HepG2 (cell line): ENCODE data around the gene ZNF793. TPM values are rescaled to one million over a fixed set of nuclear protein-coding genes. Genes with fewer than 3 reads are reported as not detected.

Source experiments
- BCL3 ChIP-seq: sonication (generic); formaldehyde crosslinking; IDR thresholded peaks from 2 replicates; pipeline ENCODE4 v1.5.1; 2020; ENCODE audit warnings: mild to moderate bottlenecking, missing genetic modification reagents, moderate library complexity
- CTCF ChIP-seq: sonication (generic); formaldehyde crosslinking; IDR thresholded peaks from 2 replicates; pipeline ENCODE4 v1.5.0; 2020; ENCODE audit warnings: mild to moderate bottlenecking, missing genetic modification reagents, moderate library complexity
- ELF3 ChIP-seq: IDR thresholded peaks from 2 replicates; pipeline ENCODE4 v1.6.1; 2016; ENCODE audit warnings: missing genetic modification reagents, missing compliant biosample characterization
- MED13 ChIP-seq: sonication (generic); formaldehyde crosslinking; IDR thresholded peaks from 2 replicates; pipeline ENCODE4 v1.5.0; 2020; ENCODE audit warnings: missing genetic modification reagents
- MIER3 ChIP-seq: IDR thresholded peaks from 2 replicates; pipeline ENCODE4 v1.6.1; 2016; ENCODE audit warnings: missing compliant biosample characterization, borderline replicate concordance
- NFIB ChIP-seq: sonication (generic); formaldehyde crosslinking; IDR thresholded peaks from 2 replicates; pipeline ENCODE4 v1.9.0; 2021; ENCODE audit warnings: missing genetic modification reagents, mild to moderate bottlenecking, borderline replicate concordance
- PCBP1 ChIP-seq: fragments of 200-400 bp; formaldehyde crosslinking; IDR thresholded peaks from 2 replicates; pipeline ENCODE4 v1.6.1; 2017; ENCODE audit warnings: mild to moderate bottlenecking, low read depth, low read length, borderline replicate concordance
- SNAI1 ChIP-seq: sonication (generic); formaldehyde crosslinking; IDR thresholded peaks from 2 replicates; pipeline ENCODE4 v1.5.0; 2020; ENCODE audit warnings: mild to moderate bottlenecking, missing genetic modification reagents, borderline replicate concordance
- TEAD2 ChIP-seq: sonication (generic); formaldehyde crosslinking; IDR thresholded peaks from 2 replicates; pipeline ENCODE4 v1.9.0; 2021; ENCODE audit warnings: missing genetic modification reagents
- TEF ChIP-seq: sonication (generic); formaldehyde crosslinking; IDR thresholded peaks from 2 replicates; pipeline ENCODE4 v1.5.0; 2020; ENCODE audit warnings: missing genetic modification reagents
- ZFP36L1 ChIP-seq: sonication (generic); formaldehyde crosslinking; IDR thresholded peaks from 2 replicates; pipeline ENCODE4 v1.8.0; 2022; ENCODE audit warnings: mild to moderate bottlenecking, missing genetic modification reagents, moderate library complexity
- ZFP62 ChIP-seq: sonication (generic); formaldehyde crosslinking; IDR thresholded peaks from 2 replicates; pipeline ENCODE4 v1.4.0; 2020; ENCODE audit warnings: missing genetic modification reagents
- ZNF576 ChIP-seq: sonication (generic); formaldehyde crosslinking; IDR thresholded peaks from 2 replicates; pipeline ENCODE4 v1.4.0; 2020; ENCODE audit warnings: mild to moderate bottlenecking, missing genetic modification reagents
- ZNF746 ChIP-seq: sonication (generic); formaldehyde crosslinking; IDR thresholded peaks from 2 replicates; pipeline ENCODE4 v1.8.0; 2022; ENCODE audit warnings: mild to moderate bottlenecking, missing genetic modification reagents
- polyA plus RNA-seq, 8 experiments: library from polyadenylated mRNA; depleted of rRNA in 3 of 8; stranded (reverse) in 7 of 8; unstranded in 1 of 8; fragments of >200 nt; fragmentation: Illumina TruSeq in 4 of 8; extraction: Trizol in 4 of 8; gene quantifications; 2 replicates each; pipeline versions ENCODE4 v1.2.1 to v1.2.3, GENCODE V29; 2011 to 2016; ENCODE audit warnings: low read depth in 4 of 8, missing spikeins in 1 of 8, mixed read lengths in 1 of 8; ENCODE audit not compliant: insufficient read depth in 1 of 8
- total RNA-seq, 5 experiments: library from RNA; depleted of rRNA; stranded (reverse); fragments of >200 nt; fragmentation: Illumina TruSeq; extraction: Trizol; gene quantifications; 2 replicates each; pipeline ENCODE4 v1.2.3, GENCODE V29; 2016; ENCODE audit warnings: low read depth in 1 of 5
- TF ChIP-seq, protein P1 (sequence below), 2 experiments: fragments of 450-650 bp in 1 of 2; sonication (generic) in 1 of 2; formaldehyde crosslinking in 1 of 2; IDR thresholded peaks; 2 replicates each; pipeline versions ENCODE4 v1.6.1 to v1.8.0; 2016 to 2022; ENCODE audit warnings: antibody characterized with exemption in 1 of 2, mild to moderate bottlenecking in 1 of 2, missing genetic modification reagents in 1 of 2

Gene ZNF793
- total and polyA plus RNA-seq, 2 of the 13 experiments (the other 11 are each of a cell fraction or from before 2014, with no cell fraction given): 0.13 to 0.35 TPM

DNA sequence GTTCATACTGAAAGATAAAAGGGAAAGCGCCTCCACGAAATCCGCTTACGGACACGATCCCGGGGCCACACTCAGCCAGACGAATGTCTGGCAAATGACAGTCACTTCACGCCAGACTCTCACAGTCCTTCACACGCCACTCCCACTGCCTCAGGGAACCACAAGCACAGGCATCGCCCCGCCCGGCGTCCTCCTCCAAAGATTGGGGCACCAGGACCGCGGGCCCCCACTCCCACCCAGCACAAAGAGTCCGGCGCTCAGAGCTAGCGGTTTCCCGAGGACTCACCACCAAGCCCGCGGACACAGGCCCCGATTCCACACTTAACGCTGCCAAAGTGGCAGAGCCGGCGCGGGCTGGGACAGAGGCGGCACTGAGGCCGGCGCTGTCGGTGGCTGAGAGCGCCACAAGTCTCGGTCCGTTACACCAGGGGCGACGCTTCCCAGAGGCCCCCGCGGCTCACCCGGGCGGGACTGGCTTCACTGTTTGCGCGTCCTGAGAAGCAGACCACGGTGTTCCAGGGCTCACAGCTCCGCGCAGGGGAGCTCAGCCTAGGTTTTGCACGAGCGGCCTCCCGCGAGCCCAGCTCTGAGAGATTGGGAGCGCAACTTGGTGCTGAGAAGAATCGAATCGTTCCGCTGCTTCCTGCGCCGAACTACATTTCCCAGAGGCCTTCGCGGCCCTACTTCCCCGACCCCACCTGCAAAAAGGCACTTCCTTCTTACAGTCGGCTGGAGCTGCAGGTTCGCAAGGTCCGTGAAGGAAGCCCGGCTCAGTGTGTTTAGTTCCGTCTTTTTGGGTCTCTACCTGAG lies 39.7 kb upstream of the ZNF793 start, which contains the start of gene ZNF569 (continued):
- no peak for TF ChIP-seq ZFP62 (CRISPR knock-in tag)
- 0 out of 2 replicates have a peak, but pooled peaks have one; percentile 15 for TF ChIP-seq MED13 (CRISPR knock-in tag)
- TF ChIP-seq ZNF746 (CRISPR knock-in tag): no peak
- TF ChIP-seq TEAD2 (CRISPR knock-in tag): no peak
- TF ChIP-seq MIER3 (CRISPR knock-in tag): peak; percentile 58; the same call in 1 of the 2 replicates
- no peak for TF ChIP-seq NFIB (CRISPR knock-in tag)
- TF ChIP-seq BCL3: peak; percentile 90; the same call in 1 of the 2 replicates
- TF ChIP-seq ZNF576 (CRISPR knock-in tag): 0 out of 2 replicates have a peak, but pooled peaks have one; percentile 58
- TF ChIP-seq PCBP1: peak; percentile 89; the same call in 1 of the 2 replicates
- no peak for TF ChIP-seq TEF
- no peak for TF ChIP-seq ZFP36L1 (CRISPR knock-in tag)
- TF ChIP-seq, protein P1, sequence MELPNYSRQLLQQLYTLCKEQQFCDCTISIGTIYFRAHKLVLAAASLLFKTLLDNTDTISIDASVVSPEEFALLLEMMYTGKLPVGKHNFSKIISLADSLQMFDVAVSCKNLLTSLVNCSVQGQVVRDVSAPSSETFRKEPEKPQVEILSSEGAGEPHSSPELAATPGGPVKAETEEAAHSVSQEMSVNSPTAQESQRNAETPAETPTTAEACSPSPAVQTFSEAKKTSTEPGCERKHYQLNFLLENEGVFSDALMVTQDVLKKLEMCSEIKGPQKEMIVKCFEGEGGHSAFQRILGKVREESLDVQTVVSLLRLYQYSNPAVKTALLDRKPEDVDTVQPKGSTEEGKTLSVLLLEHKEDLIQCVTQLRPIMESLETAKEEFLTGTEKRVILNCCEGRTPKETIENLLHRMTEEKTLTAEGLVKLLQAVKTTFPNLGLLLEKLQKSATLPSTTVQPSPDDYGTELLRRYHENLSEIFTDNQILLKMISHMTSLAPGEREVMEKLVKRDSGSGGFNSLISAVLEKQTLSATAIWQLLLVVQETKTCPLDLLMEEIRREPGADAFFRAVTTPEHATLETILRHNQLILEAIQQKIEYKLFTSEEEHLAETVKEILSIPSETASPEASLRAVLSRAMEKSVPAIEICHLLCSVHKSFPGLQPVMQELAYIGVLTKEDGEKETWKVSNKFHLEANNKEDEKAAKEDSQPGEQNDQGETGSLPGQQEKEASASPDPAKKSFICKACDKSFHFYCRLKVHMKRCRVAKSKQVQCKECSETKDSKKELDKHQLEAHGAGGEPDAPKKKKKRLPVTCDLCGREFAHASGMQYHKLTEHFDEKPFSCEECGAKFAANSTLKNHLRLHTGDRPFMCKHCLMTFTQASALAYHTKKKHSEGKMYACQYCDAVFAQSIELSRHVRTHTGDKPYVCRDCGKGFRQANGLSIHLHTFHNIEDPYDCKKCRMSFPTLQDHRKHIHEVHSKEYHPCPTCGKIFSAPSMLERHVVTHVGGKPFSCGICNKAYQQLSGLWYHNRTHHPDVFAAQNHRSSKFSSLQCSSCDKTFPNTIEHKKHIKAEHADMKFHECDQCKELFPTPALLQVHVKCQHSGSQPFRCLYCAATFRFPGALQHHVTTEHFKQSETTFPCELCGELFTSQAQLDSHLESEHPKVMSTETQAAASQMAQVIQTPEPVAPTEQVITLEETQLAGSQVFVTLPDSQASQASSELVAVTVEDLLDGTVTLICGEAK (IDR thresholded peaks at IDR 0.05): peak; percentile 77
- TF ChIP-seq, protein P1 (CRISPR knock-in tag; IDR thresholded peaks at IDR 0.05): peak; percentile 88
- peak; percentile 95 for TF ChIP-seq ELF3 (CRISPR knock-in tag)
- TF ChIP-seq CTCF (CRISPR knock-in tag): peak; percentile 0; the same call in 1 of the 2 replicates
- peak; percentile 69; the same call in 1 of the 2 replicates for TF ChIP-seq SNAI1 (CRISPR knock-in tag)
